ENCODE measurements around the gene LIN54. TPM values are rescaled to one million over a fixed set of nuclear protein-coding genes. Genes with fewer than 3 reads are reported as not detected.
A peak's percentile ranks its signal among the peaks of the same experiment; 100 is the strongest.

Gene LIN54
- total and polyA plus RNA-seq, 2 of the 13 experiments (the other 11 are each of a cell fraction or from before 2014, with no cell fraction given): 25.2 to 32.9 TPM

GRCh38 chr4:82998898-82999297 is 11.7 kb downstream of the LIN54 start (continued):
- no peak for TF ChIP-seq KLF16 (CRISPR knock-in tag; IDR thresholded peaks at IDR 0.05)

- FAIRE-seq (no peak), ATAC-seq (no peak), DNase-seq (ENCODE audit: low spot score) (peak; percentile 24)
- H3K27me3 ChIP-seq (ENCODE audit: control insufficient read depth in 1 of 2, insufficient read depth in 2 of 2, low read length in 2 of 2): no peaks in the 10 kb centered on the region
- no peak overlapping the region for H3K9ac ChIP-seq (ENCODE audit: insufficient read depth, low read depth, low read length)
- POLR2A ChIA-PET: interaction anchor here (1.5 kb wide), 1 partner anchor 40 kb away, joined by 3 read pairs; the partner anchor contains the start of gene COPS4
- H3K4me1 ChIP-seq (ENCODE audit: insufficient read depth, low read length): peaks cover 57% of the 10 kb centered on the region
- H3K36me3 ChIP-seq (replicated peaks in 1 of 2; ENCODE audit: control insufficient read depth in 1 of 2, insufficient read depth in 2 of 2, low read length in 2 of 2): no peaks in the 10 kb centered on the region
- CTCF ChIA-PET (ENCODE audit: low intra/inter-chr PET ratio, low total read pairs): no interaction called here
- no peak overlapping the region for H3K27ac ChIP-seq (ENCODE audit: extremely low read length, insufficient read depth, low read length)
- no TSS peak for BruUV-seq (replicated peaks)
- 64% methylated on average over 4 of the region's 4 CpGs for WGBS (ENCODE audit: low lambda C conversion rate)
- H2AFZ ChIP-seq (ENCODE audit: low read length): no peak overlapping the region
- H3K9me3 ChIP-seq (ENCODE audit: low read length): no peaks in the 10 kb centered on the region
- H3K4me3 ChIP-seq (replicated peaks in 1 of 3; ENCODE audit: insufficient read depth in 1 of 3, low read depth in 2 of 3, low read length in 3 of 3): no peak overlapping the region
- peaks cover 86% of the 10 kb centered on the region for H3K79me2 ChIP-seq (ENCODE audit: insufficient read depth, low read length)
- no peaks in the 10 kb centered on the region; the same call in 1 of the 2 replicates for H4K20me1 ChIP-seq (ENCODE audit: insufficient read depth, low read length)
- H3K4me2 ChIP-seq (ENCODE audit: low read depth, low read length): no peak overlapping the region
- in situ Hi-C loops (cut with HindIII; ENCODE audit: extremely low pct_ligation_motif_present, low pct_unique_long_range_greater_than_20kb): no loop called here
- intact Hi-C loops (cut with micrococcal nuclease; ENCODE audit: unreplicated experiment): no loop called here
- TF ChIP-seq BCL6 (CRISPR knock-in tag; IDR thresholded peaks at IDR 0.05): 0 out of 2 replicates have a peak, but pooled peaks have one; percentile 18
- TF ChIP-seq ZNF781 (CRISPR knock-in tag; IDR thresholded peaks at IDR 0.05; ENCODE audit: borderline replicate concordance, not compliant biosample characterization): no peak
- TF ChIP-seq ZEB1 (IDR thresholded peaks at IDR 0.05; ENCODE audit: insufficient replicate concordance, low read depth): peak; percentile 45
- no peak for TF ChIP-seq THRA (CRISPR knock-in tag; IDR thresholded peaks at IDR 0.05; ENCODE audit: borderline replicate concordance)
- peak; percentile 62; the same call in 1 of the 2 replicates for TF ChIP-seq ZMYM2 (CRISPR knock-in tag; IDR thresholded peaks at IDR 0.05)
- TF ChIP-seq SAP130 (CRISPR knock-in tag; IDR thresholded peaks at IDR 0.05; ENCODE audit: low read depth): peak; percentile 21; the same call in 1 of the 2 replicates
- TF ChIP-seq POGZ (CRISPR knock-in tag; IDR thresholded peaks at IDR 0.05): peak; percentile 39; the same call in 1 of the 2 replicates
- TF ChIP-seq PAXIP1 (CRISPR knock-in tag; conservative IDR thresholded peaks at IDR 0.05): no peak
- TF ChIP-seq ARID5B (CRISPR knock-in tag; IDR thresholded peaks at IDR 0.05): peak; percentile 28; the same call in 1 of the 2 replicates
- TF ChIP-seq HNF4G (IDR thresholded peaks at IDR 0.05; ENCODE audit: borderline replicate concordance, low read depth, low read length): peak; percentile 30; the same call in 1 of the 2 replicates
- no peak for TF ChIP-seq HNF4G (CRISPR knock-in tag; IDR thresholded peaks at IDR 0.05; ENCODE audit: borderline replicate concordance, low read depth)
These were observed 15.8 kb downstream of the LIN54 start for GRCh38 chr4:82994834-82995233.
